Left lung (tissue), 10 donors: ENCODE data around the gene NR2F1. TPM values are rescaled to one million over a fixed set of nuclear protein-coding genes. Genes with fewer than 3 reads are reported as not detected.

Source experiments
- ATAC-seq: fragments of 200-7000 bp; cut with Tn5 transposase; one replicate; pipeline ENCODE4 v1.9.1; 2020; ENCODE audit warnings: moderate library complexity
- DNase-seq, 4 donors: peaks; one replicate each; pipeline ENCODE4 v3.0.0-alpha.2; 2013 to 2020
- H3K27ac ChIP-seq, 2 donors: fragments of 200-600 bp; sonication (generic) in 1 of 2; one replicate each; pipeline versions ENCODE4 v1.5.0 to v1.8.0; 2020 to 2021
- H3K27me3 ChIP-seq, 2 donors: fragments of 200-600 bp; sonication (generic) in 1 of 2; one replicate each; pipeline versions ENCODE4 v1.5.0 to v1.8.0; 2020 to 2021
- H3K36me3 ChIP-seq, 2 donors: fragments of 200-600 bp; sonication (generic) in 1 of 2; one replicate each; pipeline versions ENCODE4 v1.5.0 to v1.8.0; 2020 to 2021
- H3K4me1 ChIP-seq, 2 donors: fragments of 200-600 bp; one replicate each; pipeline ENCODE4 v1.8.0; 2021
- H3K4me3 ChIP-seq, 2 donors: fragments of 200-600 bp; sonication (generic) in 1 of 2; one replicate each; pipeline versions ENCODE4 v1.5.0 to v1.8.0; 2020 to 2021; ENCODE audit warnings: mild to moderate bottlenecking in 1 of 2
- H3K9me3 ChIP-seq, 2 donors: fragments of 200-600 bp; sonication (generic) in 1 of 2; one replicate each; pipeline versions ENCODE4 v1.5.0 to v1.8.0; 2020 to 2021
- CTCF ChIP-seq, 2 donors: fragments of 200-600 bp; sonication (generic) in 1 of 2; IDR thresholded peaks; one replicate each; pipeline versions ENCODE4 v1.5.0 to v1.8.0; 2021; ENCODE audit warnings: antibody characterized with exemption in 2 of 2
- intact Hi-C, 2 donors: fragments of 100-400 bp; cut with DNase I; formaldehyde crosslinking; loops; one replicate each; pipeline versions ENCODE4 v1.11.2 to v1.14.2; 2022
- polyA plus RNA-seq, 6 donors: library from polyadenylated mRNA; unstranded; fragments of 120-200 nt; gene quantifications; one replicate each; pipeline ENCODE4 v1.2.1, GENCODE V29; 2013; ENCODE audit not compliant: insufficient read length in 6 of 6
- total RNA-seq, 2 donors: library from RNA; stranded (reverse); fragmentation: NEBNext Ultra II Directional; extraction: Animal tissue kit (Norgen Biotek cat#: 25700); gene quantifications; one replicate each; pipeline ENCODE4 v1.2.1, GENCODE V29; 2021
- donor health status: DM: no; HTN: yes; CAD: no.
- donor health status: DM: no; HTN: no; CAD: no.

NR2F1 gene
- total and polyA plus RNA-seq, 8 donors = 50.7 to 240 (median 181) TPM

- H3K4me3 ChIP-seq = no peak overlapping the region
- peak overlapping the region in 1 of 2 donors; percentile 53 for H3K27ac ChIP-seq
- intact Hi-C loops = no loop called here
Observed at GRCh38 chr5:93593476-93594131, 10.6 kb downstream of the NR2F1 start.

GRCh38 chr5:93594591-93595419, 11.8 kb downstream of the NR2F1 start:
- Histone ChIP-seq H3K36me3 (no peaks in the 10 kb centered on the region), H3K27ac (peak overlapping the region in 1 of 2 donors; percentile 59), H3K4me1 (peaks cover 0 to 12% of the 10 kb centered on the region in 2 donors), H3K9me3 (no peaks in the 10 kb centered on the region), H3K4me3 (no peak overlapping the region), H3K27me3 (peaks cover 59 to 100% of the 10 kb centered on the region in 2 donors)
- intact Hi-C loops = no loop called here
- no peak for TF ChIP-seq CTCF (IDR thresholded peaks at IDR 0.05)
- DNase-seq (peak in 2 of 4 donors; percentile 30 to 72), ATAC-seq (no peak)

More at GRCh38 chr5:93593476-93594131, 10.6 kb downstream of the NR2F1 start:
- peaks cover 0 to 12% of the 10 kb centered on the region in 2 donors for H3K4me1 ChIP-seq
- TF ChIP-seq CTCF (IDR thresholded peaks at IDR 0.05) = no peak
- no peaks in the 10 kb centered on the region for H3K36me3 ChIP-seq
- ATAC-seq = no peak
- no peaks in the 10 kb centered on the region for H3K9me3 ChIP-seq
- peaks cover 47 to 100% of the 10 kb centered on the region in 2 donors for H3K27me3 ChIP-seq
- peak in 1 of 4 donors; percentile 61 for DNase-seq

- H3K27ac ChIP-seq = peak overlapping the region in 1 of 2 donors; percentile 59
- no peaks in the 10 kb centered on the region for H3K36me3 ChIP-seq
- intact Hi-C loops = no loop called here
- no peak for DNase-seq
- no peak for TF ChIP-seq CTCF (IDR thresholded peaks at IDR 0.05)
- peaks cover 0 to 12% of the 10 kb centered on the region in 2 donors for H3K4me1 ChIP-seq
- peaks cover 66 to 100% of the 10 kb centered on the region in 2 donors for H3K27me3 ChIP-seq
- H3K4me3 ChIP-seq = no peak overlapping the region
- no peaks in the 10 kb centered on the region for H3K9me3 ChIP-seq
- ATAC-seq = no peak
Observed at GRCh38 chr5:93595420-93596147, 12.6 kb downstream of the NR2F1 start.

GRCh38 chr5:93596310-93596675, 13.3 kb downstream of the NR2F1 start:
- no peak for DNase-seq
- ATAC-seq = no peak
- no peak overlapping the region for H3K27ac ChIP-seq

More at GRCh38 chr5:93596310-93596675, 13.3 kb downstream of the NR2F1 start:
- Histone ChIP-seq H3K4me1 (peaks cover 0 to 12% of the 10 kb centered on the region in 2 donors), H3K27me3 (peaks cover 73 to 100% of the 10 kb centered on the region in 2 donors), H3K4me3 (no peak overlapping the region), H3K36me3 (no peaks in the 10 kb centered on the region), H3K9me3 (no peaks in the 10 kb centered on the region)
- intact Hi-C loops = no loop called here
- no peak for TF ChIP-seq CTCF (IDR thresholded peaks at IDR 0.05)
